ENCODE data around the gene FAM229A.

The FAM229A gene

DNA sequence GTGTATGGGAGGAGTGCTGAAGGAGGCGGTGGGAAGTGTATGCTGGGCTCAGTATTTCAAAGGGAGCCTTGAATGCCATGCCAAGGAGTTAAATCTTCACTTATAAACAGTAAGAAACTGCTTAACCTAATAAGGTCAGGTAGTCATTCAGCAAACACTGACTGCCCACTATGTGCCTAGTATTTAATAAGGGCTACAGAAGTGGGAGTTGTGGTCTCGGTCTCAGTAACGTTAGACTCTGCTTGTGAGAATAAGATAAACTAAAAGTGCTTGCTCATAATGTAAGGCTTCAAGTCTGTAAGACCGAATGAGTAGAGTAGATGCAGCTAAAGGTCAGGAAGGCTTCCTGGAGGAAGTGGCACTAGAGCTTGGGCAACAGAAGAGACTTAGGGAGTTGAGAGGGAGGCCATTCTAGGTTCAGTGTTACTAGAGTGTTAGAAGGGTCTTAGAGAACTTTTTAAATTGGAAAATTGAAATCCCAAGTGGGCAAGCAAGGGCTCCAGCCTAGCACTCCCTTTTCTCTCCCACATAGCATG, 32.3 kb downstream of the FAM229A start:
- TF ChIP-seq EGR1 (IDR thresholded peaks at IDR 0.05) (no peak), TEAD4 (IDR thresholded peaks at IDR 0.05) (no peak)
- TF ChIP-seq, protein P1, sequence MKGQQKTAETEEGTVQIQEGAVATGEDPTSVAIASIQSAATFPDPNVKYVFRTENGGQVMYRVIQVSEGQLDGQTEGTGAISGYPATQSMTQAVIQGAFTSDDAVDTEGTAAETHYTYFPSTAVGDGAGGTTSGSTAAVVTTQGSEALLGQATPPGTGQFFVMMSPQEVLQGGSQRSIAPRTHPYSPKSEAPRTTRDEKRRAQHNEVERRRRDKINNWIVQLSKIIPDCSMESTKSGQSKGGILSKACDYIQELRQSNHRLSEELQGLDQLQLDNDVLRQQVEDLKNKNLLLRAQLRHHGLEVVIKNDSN (IDR thresholded peaks at IDR 0.05), result no peak

DNA sequence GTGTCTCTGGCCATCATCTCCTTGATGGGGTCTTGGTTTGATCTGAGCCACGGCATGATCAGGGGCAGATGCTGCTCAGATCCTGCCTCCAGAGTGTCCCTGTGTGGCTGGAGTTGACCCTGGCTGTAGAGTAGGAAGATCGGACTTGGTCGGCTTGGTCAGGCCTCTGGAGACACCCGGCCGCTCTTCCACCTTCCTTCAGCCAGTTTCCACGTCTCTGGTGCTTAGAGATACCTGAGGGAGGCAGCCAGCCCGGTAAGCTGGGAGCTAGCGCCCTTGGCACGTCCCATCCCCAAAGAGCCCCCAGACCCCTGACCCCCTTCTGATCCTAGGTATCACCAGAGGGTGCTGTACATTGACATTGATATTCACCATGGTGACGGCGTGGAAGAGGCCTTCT, 35.1 kb downstream of the FAM229A start:
- TF ChIP-seq EGR1 (IDR thresholded peaks at IDR 0.05) (no peak), CEBPB (IDR thresholded peaks at IDR 0.05) (no peak), TCF12 (IDR thresholded peaks at IDR 0.05; ENCODE audit: low read depth) (no peak), FOXM1 (IDR thresholded peaks at IDR 0.05; ENCODE audit: borderline replicate concordance, low read depth) (no peak), NFIC (IDR thresholded peaks at IDR 0.05) (no peak), ZBTB7A (IDR thresholded peaks at IDR 0.05; ENCODE audit: low read depth) (no peak), EP300 (IDR thresholded peaks at IDR 0.05; ENCODE audit: borderline replicate concordance) (no peak), YY1 (IDR thresholded peaks at IDR 0.05; ENCODE audit: low read depth) (no peak), RAD21 (IDR thresholded peaks at IDR 0.05; ENCODE audit: low read depth) (no peak), TAF1 (IDR thresholded peaks at IDR 0.05; ENCODE audit: low read depth) (no peak), TEAD4 (IDR thresholded peaks at IDR 0.05) (no peak), CREB1 (IDR thresholded peaks at IDR 0.05; ENCODE audit: low read depth) (no peak)
- TF ChIP-seq, protein P2, sequence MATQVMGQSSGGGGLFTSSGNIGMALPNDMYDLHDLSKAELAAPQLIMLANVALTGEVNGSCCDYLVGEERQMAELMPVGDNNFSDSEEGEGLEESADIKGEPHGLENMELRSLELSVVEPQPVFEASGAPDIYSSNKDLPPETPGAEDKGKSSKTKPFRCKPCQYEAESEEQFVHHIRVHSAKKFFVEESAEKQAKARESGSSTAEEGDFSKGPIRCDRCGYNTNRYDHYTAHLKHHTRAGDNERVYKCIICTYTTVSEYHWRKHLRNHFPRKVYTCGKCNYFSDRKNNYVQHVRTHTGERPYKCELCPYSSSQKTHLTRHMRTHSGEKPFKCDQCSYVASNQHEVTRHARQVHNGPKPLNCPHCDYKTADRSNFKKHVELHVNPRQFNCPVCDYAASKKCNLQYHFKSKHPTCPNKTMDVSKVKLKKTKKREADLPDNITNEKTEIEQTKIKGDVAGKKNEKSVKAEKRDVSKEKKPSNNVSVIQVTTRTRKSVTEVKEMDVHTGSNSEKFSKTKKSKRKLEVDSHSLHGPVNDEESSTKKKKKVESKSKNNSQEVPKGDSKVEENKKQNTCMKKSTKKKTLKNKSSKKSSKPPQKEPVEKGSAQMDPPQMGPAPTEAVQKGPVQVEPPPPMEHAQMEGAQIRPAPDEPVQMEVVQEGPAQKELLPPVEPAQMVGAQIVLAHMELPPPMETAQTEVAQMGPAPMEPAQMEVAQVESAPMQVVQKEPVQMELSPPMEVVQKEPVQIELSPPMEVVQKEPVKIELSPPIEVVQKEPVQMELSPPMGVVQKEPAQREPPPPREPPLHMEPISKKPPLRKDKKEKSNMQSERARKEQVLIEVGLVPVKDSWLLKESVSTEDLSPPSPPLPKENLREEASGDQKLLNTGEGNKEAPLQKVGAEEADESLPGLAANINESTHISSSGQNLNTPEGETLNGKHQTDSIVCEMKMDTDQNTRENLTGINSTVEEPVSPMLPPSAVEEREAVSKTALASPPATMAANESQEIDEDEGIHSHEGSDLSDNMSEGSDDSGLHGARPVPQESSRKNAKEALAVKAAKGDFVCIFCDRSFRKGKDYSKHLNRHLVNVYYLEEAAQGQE (IDR thresholded peaks at IDR 0.05; ENCODE audit: low read depth), result no peak
- TF ChIP-seq, protein P1 (IDR thresholded peaks at IDR 0.05), result no peak
- TF ChIP-seq, protein P3, sequence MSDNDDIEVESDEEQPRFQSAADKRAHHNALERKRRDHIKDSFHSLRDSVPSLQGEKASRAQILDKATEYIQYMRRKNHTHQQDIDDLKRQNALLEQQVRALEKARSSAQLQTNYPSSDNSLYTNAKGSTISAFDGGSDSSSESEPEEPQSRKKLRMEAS (IDR thresholded peaks at IDR 0.05), result no peak

DNA sequence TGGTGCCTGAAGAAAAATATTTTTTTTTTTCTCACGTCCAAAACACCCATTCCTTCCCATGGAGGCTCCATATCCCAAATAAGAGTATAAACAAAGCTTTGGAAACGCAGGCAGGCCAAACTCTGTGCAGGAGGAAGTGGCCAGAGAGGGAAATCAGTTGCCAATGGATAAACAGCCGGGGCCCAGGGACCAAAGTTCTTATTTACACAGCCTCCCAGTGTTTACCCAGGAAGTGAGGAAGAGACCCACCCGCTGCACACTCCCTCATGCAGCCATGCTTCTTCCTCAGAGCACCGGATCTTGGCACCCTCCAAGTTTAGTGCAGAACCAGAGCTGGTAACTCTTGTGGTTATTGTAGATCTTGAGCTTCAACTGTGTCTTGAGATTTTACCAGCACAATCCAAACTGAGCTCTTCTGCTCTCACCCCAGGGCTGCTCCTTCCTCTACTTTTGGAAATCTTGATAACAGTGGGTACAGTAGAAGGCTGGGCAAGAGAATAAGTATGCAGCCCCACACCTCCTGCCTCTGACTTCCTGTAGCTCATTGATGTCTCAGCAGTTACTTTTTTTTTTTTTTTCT, 40.5 kb downstream of the FAM229A start:
- TF ChIP-seq ZBTB7A (IDR thresholded peaks at IDR 0.05; ENCODE audit: low read depth) (no peak), CREB1 (IDR thresholded peaks at IDR 0.05; ENCODE audit: low read depth) (no peak), TCF12 (IDR thresholded peaks at IDR 0.05; ENCODE audit: low read depth) (no peak), CEBPB (IDR thresholded peaks at IDR 0.05) (no peak), TEAD4 (IDR thresholded peaks at IDR 0.05) (no peak), EGR1 (IDR thresholded peaks at IDR 0.05) (no peak), NFIC (IDR thresholded peaks at IDR 0.05) (no peak)
- TF ChIP-seq, protein P2 (IDR thresholded peaks at IDR 0.05; ENCODE audit: low read depth), result no peak
- TF ChIP-seq, protein P3 (IDR thresholded peaks at IDR 0.05), result no peak
- TF ChIP-seq, protein P1 (IDR thresholded peaks at IDR 0.05), result no peak

DNA sequence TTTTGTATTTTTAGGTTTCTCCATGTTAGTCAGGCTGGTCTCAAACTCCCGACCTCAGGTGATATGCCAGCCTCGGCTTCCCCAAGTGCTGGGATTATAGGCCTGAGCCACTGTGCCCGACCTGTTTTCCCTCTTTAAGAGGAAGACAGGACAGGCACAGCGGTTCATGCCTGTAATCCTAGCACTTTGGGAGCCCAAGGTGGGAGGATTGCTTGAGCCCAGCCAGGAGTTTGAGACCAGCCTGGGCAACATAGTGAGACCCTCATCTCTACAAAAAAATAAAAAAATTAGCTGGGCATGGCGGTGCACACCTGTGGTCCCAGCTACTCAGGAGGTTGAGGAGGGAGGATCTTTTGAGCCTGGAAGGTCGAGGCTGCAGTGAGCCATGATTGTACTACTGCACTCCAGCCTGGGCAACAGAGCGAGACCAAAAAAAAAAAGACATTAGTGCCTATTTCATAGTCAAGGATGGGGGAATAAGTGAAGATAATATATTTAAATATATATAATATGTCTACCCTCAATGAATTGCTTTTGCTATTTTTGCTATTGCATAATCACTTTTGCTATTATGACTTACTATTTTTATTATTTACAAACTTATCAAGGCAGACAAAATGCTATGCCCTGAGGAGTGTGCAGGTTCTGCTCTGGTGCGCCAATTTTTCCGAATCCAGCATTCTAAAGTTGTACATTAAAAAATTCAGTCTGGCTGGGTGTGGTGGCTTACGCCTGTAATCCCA, 44.0 kb downstream of the FAM229A start:
- TF ChIP-seq NFIC (IDR thresholded peaks at IDR 0.05), result no peak

DNA sequence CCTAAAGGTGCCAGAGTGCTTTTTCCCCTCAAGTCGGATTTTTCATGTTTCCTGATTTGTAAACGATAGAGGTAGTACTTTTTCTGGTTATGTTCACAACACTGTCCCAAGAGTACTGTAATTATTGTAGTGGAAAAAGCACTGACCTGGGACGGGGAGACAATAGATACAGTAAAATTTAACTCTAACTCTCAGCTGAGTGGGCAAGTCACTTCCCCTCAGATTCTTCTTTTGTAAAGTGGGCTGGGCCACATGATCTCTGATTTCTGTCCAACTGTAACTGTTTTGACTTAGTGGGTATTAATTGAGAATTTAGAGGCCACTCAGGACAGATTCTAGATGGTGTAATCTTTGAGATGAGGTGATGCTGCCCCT, 45.4 kb downstream of the FAM229A start:
- TF ChIP-seq, protein P2 (IDR thresholded peaks at IDR 0.05; ENCODE audit: low read depth), result no peak
- TF ChIP-seq CEBPB (IDR thresholded peaks at IDR 0.05), result no peak
- no peak for TF ChIP-seq RAD21 (IDR thresholded peaks at IDR 0.05; ENCODE audit: low read depth)
- no peak for TF ChIP-seq ZBTB7A (IDR thresholded peaks at IDR 0.05; ENCODE audit: low read depth)
- no peak for TF ChIP-seq EP300 (IDR thresholded peaks at IDR 0.05; ENCODE audit: borderline replicate concordance)
- TF ChIP-seq FOXM1 (IDR thresholded peaks at IDR 0.05; ENCODE audit: borderline replicate concordance, low read depth), result no peak
- no peak for TF ChIP-seq TEAD4 (IDR thresholded peaks at IDR 0.05)
- TF ChIP-seq TCF12 (IDR thresholded peaks at IDR 0.05; ENCODE audit: low read depth), result no peak
- TF ChIP-seq, protein P1 (IDR thresholded peaks at IDR 0.05), result no peak
- TF ChIP-seq EGR1 (IDR thresholded peaks at IDR 0.05), result no peak
- no peak for TF ChIP-seq YY1 (IDR thresholded peaks at IDR 0.05; ENCODE audit: low read depth)
- no peak for TF ChIP-seq CREB1 (IDR thresholded peaks at IDR 0.05; ENCODE audit: low read depth)
- no peak for TF ChIP-seq NFIC (IDR thresholded peaks at IDR 0.05)
- no peak for TF ChIP-seq TAF1 (IDR thresholded peaks at IDR 0.05; ENCODE audit: low read depth)
- TF ChIP-seq, protein P3 (IDR thresholded peaks at IDR 0.05), result no peak

All from Ishikawa (cell line).